Measurements from ENCODE around the gene PTEN.
A peak's percentile ranks its signal among the peaks of the same experiment; 100 is the strongest.

The PTEN gene

GRCh38 chr10:87863053-87863943 lies at the start of gene PTEN, which contains the start of gene KLLN:
TSS of gene PTEN (plus strand) at chr10:87863625. CDS start at chr10:87864470, 845 bp downstream.
TSS of gene KLLN (minus strand) at chr10:87863533. CDS start at chr10:87862487, 1,046 bp downstream.
- no peak for TF ChIP-seq CTCF (IDR thresholded peaks at IDR 0.05; ENCODE audit: low read depth, low read length)
- H3K4me3 ChIP-seq (ENCODE audit: low read depth, low read length), result peak within 1 kb of the TSS; percentile 93

DNA sequence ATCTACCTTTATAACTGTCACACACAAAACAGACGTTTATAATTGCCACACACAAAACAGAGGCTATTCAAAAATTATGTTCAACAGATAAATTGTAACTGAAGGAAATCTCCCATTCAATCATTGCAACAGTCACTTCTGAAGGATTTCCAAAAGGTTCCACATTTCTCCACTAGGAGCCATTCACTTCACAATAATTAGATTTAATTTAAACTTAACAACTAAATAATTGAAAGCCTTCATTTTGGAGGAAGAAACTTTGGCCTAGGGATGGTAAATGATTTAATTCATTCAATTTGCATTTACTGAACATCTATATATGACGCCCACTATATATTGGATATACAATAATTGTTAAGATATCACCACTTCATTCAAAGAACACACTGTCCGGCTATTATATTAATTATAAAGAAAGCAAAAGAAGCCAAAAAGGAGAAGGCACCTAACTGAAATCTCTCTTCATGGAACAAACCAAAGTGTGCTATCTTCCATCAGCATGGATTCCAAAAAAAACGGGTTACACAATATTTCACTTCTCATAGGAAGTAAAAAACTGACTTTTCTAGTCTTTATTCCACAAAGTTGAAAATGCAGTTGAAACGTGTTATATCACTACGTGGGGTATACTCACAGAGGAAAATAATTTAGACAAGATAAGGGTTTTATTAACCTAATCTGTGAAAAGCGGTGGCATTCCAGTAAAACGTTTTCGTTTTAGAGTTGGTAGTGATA lies 47.1 kb upstream of the PTEN start:
- TF ChIP-seq CTCF (IDR thresholded peaks at IDR 0.05; ENCODE audit: low read depth, low read length), result no peak
- H3K4me3 ChIP-seq (ENCODE audit: low read depth, low read length), result peak overlapping the region; percentile 86

GRCh38 chr10:87816898-87817608 lies 46.4 kb upstream of the PTEN start:
- peak overlapping the region; percentile 86 for H3K4me3 ChIP-seq (ENCODE audit: low read depth, low read length)
- no peak for TF ChIP-seq CTCF (IDR thresholded peaks at IDR 0.05; ENCODE audit: low read depth, low read length)

- TF ChIP-seq CTCF (IDR thresholded peaks at IDR 0.05; ENCODE audit: low read depth, low read length), result no peak
Observed at GRCh38 chr10:87817609-87818504, 45.6 kb upstream of the PTEN start, which contains the start of gene ATAD1. TSS of gene ATAD1 (minus strand) at chr10:87818226. CDS start at chr10:87814599, 3,627 bp downstream.

DNA sequence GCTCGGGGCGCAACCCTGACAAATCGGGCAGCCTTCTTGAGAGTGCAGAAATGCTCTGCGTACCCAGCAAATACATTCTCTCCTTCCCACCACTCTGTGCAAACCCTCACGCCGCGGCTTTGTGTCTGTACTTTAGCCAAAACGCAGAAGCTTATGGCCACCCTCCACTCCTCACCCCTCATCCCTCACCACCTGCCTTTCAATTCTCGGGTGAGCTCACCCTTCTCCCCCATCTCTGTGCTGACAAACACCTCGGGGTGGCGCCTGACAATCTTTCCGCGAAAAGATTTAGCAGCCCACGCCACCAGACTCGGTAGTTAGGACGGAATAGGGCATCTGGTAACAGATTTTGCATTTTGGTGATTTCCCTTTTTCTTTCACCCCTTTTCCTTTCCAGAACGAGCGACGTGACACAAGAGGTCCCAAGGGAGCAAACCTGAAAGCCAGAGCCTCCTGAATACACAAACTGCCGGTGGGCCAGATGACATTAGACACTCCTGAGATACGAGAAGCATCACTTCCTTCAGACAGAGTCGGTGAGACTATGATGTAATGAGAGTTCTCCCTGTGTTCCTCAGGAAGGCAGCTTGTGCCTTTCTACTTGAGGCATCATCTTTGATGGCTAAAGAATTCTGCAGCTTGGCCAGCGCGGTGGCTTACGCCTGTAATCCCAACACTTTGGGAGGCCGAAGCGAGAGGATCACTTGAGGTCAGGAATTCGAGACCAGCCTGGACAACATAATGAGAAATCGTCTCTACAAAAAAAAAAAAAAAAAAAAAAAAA lies 44.7 kb upstream of the PTEN start:
- H3K4me3 ChIP-seq (ENCODE audit: low read depth, low read length), result peak overlapping the region; percentile 86
- no peak for TF ChIP-seq CTCF (IDR thresholded peaks at IDR 0.05; ENCODE audit: low read depth, low read length)

More at GRCh38 chr10:87817609-87818504, 45.6 kb upstream of the PTEN start, which contains the start of gene ATAD1:
- H3K4me3 ChIP-seq (ENCODE audit: low read depth, low read length), result peak within 1 kb of the TSS; percentile 86

GRCh38 chr10:87819289-87819585 lies 44.2 kb upstream of the PTEN start:
- H3K4me3 ChIP-seq (ENCODE audit: low read depth, low read length), result no peak overlapping the region
- TF ChIP-seq CTCF (IDR thresholded peaks at IDR 0.05; ENCODE audit: low read depth, low read length), result no peak
